H54 (cell line): Measurements from ENCODE around the gene KLHL24.
"Not testable (repeated sequence)": the region's sequence is repeated elsewhere in the genome, so short reads cannot be mapped to it uniquely, and the experiment has no call there.

Source experiments
- DNase-seq: peaks from one replicate; pipeline ENCODE4 v3.0.0; 2011; ENCODE audit warnings: low spot score, mixed read lengths; ENCODE audit not compliant: insufficient read length
- FAIRE-seq: peaks from 3 replicates; lab custom pipeline; 2011; peaks lifted over from hg19 to GRCh38; lab: Jason Lieb, UNC
- POLR2A ChIP-seq: IDR thresholded peaks from 2 replicates; pipeline ENCODE4 v1.6.1; 2011; ENCODE audit warnings: low read depth, mild to moderate bottlenecking, low read length

KLHL24 gene

DNA sequence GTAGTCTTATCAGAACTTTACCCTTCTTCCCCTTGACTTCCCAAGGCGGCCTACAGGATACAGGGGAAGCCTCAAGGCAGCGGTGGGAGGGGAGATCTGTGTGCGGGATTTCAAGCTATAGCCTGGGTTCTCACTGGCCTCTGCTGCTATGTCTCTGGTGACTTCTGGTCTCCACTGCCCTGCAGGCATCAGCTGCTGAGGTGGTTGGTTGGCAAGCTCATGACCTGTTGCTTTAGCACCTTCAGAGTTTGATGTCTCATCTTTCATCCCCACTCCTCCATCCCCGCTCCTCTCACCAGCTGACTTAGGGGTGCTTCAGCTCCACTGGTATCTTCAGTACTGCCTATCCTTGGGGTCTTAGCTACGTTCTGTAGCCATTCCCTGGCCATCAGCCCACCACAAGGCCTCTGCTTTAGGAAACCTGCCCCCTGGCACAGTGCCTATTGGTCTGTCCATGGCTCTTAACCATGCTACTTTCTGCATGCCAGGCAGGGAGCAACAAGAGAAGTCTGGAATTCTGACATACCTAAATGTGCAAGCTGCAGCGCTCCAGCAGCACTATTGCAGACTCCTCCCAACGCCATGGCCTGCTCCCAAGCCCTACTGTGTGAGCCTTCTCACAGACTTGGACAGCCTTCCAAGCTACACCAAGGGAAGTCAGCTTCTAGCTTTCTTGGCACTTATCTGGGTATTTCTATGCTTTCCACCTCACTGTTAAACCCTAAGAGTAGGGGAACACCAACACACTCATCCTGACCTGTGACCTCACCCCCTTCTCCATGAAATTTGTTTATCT is 60.3 kb downstream of the KLHL24 start:
- peak; percentile 24 for DNase-seq
- no peak for TF ChIP-seq POLR2A
- FAIRE-seq, result no peak

DNA sequence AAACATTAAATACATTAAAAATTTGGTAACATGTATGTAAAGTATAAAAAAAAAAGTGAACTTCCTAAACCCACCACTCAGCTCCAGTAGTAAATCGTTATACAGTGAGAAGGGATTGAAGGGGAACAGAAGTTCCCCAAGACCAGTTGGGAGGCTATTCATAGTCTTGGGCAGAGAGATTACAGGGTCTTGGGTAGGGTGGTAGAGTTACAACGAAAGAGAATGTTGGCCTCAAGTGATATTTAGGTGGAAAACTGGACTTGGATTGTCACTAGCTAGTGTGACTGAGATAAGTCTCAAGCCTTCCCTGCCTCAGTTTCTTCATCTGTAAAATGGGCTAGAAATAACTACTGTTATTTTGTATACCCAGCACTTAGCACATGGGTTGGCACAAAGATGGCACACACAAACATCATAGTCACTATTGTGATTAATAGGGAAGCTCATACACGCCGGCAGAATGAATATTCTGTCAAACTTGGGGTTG is 61.7 kb downstream of the KLHL24 start:
- no peak for TF ChIP-seq POLR2A
- no peak for DNase-seq
- peak; percentile 6 for FAIRE-seq

DNA sequence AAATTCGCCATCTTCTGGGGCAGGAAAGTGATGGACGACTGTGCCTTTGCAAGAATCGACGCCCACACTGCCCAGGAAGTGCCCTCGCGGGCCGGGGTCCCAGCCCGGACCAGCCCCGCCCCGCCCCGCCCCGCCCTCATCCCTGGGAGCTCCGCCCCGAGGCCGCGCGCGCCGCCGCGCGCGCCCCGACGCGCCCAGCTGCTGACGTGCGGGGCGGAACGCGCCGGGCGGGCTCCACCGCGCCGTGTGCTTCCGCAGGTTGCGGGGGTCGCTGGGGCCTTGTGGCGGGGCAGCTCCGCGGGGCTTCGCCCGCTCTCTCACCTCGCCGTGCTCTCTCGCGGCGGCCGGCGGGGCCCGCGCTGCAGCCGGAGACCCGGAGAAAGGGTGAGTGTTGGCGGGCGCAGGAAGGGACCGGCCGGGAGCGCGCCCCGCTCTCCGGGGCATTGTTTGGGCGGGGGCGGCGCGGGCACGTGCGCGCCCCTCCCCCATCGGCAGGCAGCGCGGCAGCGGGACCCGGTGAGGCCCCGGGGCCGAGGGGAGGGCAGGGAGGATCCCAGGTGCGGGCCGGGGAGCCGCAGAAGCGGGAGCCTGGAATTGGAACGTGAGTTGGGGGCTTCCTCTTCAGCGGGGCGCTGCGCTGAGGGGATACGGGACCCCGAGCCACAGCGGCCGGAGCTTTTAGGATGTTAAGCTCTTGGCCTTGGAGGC is 62.3 kb downstream of the KLHL24 start, which contains the start of gene YEATS2:
Gene YEATS2 (plus strand): TSS at position 188 of the 708 bp plus-strand sequence. CDS start 17,366 bp downstream, outside the sequence.
- peak; percentile 75 for TF ChIP-seq POLR2A
- DNase-seq, result peak; percentile 94
- no peak for FAIRE-seq

DNA sequence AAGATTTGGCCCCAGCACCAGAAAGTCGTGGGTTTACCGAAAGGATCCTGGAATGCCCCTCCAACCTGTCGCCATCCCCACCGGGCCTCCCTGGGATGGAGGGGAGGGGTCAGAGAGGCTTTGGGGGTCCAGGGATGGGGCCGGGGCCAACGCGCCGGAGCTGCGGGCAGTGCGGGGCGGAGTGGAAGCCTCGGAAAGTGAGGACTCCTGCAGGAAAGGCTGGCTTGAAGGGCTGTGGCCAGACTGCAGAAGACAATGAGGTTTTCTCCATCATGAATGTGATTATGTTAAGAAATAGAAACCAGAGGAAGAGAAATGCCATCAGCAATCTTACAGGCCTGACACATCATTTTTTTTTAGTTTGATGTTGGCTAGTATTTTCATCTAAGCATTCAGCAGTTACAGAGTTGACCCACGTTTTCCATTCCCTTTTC is 62.9 kb downstream of the KLHL24 start:
- no peak for TF ChIP-seq POLR2A
- peak; percentile 58 for FAIRE-seq
- peak; percentile 44 for DNase-seq

DNA sequence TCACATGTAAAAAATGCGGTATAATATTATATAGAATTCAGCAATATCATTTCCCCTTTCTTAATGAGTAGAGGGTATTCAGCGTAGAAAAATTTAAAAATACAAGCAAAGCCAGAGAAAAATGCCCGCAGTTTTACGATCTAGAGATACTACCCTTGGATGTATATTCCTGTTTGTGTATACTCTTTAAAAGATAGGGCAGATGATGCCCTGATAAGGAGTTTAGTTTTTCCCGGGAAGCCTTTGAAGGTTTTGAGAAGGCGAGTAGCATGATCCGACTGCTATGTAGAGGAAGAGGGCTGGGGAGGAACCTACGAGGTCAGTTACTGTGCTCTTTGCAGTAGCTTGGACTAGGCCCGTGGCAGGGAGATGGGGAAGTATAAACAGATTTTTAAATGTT is 63.3 kb downstream of the KLHL24 start:
- peak; percentile 27 for FAIRE-seq
- DNase-seq, result peak; percentile 23
- TF ChIP-seq POLR2A, result no peak

DNA sequence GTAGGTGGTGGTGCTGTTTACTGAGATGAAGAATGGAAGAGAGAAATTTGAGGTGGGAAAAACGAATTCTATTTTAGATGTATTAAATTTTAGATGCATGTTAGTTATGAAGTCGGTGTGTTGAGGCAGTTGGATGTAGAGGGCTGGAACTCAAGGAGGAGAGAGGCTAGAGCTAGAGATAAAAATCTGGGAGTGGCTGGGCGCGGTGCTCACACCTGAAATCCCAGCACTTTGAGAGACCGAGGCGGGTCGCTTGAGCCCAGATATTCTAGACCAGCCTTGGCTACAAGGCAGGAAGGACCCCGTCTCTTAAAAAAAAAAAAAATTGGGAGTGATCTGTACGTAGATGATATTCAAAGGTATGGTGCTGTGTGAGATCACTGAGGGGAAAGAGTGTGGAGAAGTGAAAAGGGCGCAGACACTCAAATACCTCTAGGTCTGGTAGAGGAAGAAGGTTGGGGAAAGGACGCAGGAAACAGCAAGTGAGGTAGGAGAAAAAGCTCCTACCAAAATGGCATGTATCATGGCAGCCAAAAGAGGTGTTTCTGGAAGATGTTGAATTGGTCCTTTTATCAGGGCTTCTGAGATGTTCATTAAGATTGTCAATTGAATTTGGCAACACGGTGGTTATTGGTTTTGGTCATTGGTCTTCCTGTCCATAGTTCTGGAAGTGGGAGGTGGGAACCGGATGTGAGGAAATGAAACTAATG is 64.0 kb downstream of the KLHL24 start:
- no peak for TF ChIP-seq POLR2A
- no peak for DNase-seq
- FAIRE-seq, result no peak

DNA sequence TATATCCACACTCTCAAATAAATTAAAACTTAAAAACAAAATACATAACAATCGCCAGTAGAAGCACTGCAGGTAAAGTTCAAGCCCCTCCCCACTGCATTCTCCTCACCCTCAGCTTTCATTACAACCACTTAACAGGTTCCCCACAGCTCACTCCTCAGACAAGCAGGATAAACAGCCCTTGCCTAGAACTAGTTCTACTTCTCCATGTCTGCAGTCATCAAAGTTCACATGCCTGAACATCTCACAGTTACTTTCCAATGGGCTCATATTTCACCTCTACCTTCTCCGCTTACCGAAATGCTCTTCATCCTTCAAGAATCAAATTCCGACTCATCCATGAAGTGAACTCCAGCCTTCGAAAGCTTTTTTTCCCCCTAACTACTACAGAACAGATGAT is 66.3 kb downstream of the KLHL24 start:
- DNase-seq (no peak), FAIRE-seq (no peak)
- no peak for TF ChIP-seq POLR2A

DNA sequence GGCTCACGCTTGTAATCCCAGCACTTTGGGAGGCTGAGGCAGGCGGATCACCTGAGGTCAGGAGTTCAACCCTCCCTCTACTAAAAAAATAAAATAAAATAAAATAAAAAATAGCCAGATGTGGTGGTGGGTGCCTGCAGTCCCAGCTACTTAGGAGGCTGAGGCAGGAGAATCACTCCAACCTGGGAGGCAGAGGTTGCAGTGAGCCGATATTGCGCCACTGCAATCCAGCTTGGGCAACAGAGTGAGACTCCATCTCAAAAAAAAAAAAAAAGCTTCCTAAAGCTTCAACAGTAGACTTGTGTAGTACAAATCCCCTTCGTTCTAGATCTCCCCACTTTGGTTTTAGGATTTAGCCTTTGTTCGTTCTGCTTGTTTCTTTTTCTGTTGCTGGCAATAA is 68.5 kb downstream of the KLHL24 start:
- not testable (repeated sequence) for DNase-seq, FAIRE-seq

DNA sequence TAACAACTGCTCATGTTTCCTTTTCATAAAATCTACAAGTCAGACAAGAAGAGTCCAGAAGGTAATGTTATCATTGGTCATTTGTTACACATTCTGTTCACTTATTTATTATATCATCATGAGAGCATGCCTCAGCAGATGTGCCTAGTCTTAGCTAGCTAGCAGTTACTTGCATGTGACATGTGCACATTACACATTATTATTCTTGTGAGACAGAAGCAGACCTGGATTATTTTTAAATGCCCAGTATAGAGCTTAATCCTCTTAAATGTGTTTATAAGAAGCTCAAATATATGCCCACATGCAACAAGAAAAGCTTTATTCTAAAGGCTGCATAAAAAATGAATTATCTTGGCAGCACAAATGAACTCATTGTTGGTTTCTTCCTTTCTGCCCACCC is 74.8 kb downstream of the KLHL24 start:
- peak; percentile 65 for FAIRE-seq
- DNase-seq, result no peak
- no peak for TF ChIP-seq POLR2A

DNA sequence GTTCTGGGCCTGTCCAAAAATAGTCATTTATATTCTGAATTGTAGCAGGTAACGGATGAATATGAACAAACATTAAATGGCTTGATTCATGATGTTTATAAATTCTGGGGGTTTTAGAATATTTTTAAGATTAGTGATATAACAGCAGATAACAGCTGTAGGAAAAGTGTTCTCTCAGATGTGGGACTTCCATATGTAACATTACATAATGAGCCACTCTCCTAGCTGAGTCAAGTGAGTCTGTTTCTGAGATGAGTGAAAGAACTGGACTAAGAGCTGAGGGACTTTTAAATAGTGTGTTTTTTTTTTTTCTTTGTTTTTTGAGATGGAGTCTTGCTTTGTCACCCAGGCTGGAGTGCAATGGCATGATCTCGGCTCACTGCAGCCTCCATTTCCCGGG is 76.1 kb downstream of the KLHL24 start:
- DNase-seq, result no peak
- no peak for TF ChIP-seq POLR2A
- FAIRE-seq, result no peak

DNA sequence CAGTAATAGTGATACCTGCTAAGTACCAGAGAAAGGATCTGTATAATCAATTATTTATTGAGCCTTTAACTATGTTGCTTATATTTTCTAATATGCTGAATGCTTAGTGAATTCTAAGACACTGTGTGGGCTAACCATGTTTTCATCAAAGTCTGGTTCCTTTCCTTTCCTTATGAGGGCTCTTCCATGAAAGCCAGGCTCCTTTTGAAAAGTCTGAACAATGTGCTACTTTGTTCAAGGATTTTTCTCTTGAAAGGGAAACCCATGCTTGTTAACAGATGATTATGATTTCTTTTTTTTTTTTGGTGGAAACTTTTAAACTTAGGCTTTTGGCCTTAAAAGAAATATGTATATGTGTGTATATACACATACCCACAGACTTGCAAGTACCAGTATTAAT is 79.2 kb downstream of the KLHL24 start:
- FAIRE-seq, result no peak
- no peak for TF ChIP-seq POLR2A
- no peak for DNase-seq

DNA sequence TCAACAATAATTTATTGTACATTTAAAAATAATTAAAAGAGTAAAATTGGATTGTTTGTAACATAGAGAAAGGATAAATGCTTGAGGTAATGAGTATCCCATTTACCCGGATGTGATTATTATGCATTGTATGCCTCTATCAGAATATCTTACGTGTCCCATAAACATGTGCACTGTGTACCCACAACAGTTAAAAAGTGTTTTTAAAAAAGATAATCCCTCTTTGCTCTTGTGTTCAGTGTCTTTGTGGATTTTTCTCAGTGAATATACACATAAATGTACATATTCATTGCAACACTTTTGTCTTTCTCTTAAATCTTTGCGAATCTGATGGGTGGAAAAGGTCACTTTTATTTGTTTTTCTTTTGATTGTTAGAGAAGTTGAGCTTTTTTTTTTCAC is 82.6 kb downstream of the KLHL24 start:
- DNase-seq (no peak), FAIRE-seq (no peak)
- TF ChIP-seq POLR2A, result no peak

DNA sequence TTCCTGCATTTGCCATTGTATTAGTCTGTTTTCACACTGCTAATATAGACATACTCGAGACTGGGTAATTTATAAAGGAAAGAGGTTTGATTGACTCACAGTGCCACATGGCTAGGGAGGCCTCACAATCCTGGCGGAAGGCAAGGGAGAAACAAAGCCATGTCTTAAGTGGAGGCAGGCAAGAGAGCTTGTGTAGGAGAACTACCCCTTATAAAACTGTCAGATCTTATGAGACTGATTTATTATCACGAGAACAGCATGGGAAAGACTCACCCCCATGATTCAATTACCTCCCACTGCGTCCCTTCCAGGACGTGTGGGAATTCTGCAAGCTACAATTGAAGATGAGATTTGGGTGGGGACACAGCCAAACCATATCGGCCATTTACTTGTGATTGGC is 90.0 kb downstream of the KLHL24 start:
- TF ChIP-seq POLR2A, result no peak
- no peak for DNase-seq
- peak; percentile 11 for FAIRE-seq

DNA sequence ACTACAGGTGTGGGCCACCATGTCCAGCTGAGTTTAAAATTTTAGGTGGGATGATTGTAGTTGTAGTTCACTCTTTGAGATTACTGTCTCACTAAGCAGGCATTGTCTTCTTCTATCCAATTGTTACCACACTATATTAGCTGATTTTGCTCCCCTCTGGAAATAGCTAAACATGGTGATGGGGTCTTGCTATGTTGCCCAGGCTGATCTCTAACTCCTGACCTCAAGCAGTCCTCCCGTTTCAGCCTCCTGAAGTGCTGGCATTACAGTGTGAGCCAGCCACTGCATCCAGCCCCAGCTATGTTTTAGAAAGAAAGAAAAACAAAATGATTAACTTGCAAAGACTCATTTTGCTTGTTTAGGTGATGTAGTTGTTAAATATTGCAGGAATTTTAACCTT is 92.8 kb downstream of the KLHL24 start:
- TF ChIP-seq POLR2A, result no peak
- no peak for FAIRE-seq
- DNase-seq, result no peak
